GM18499 (cell line): ENCODE data around the gene DNAJC12.
A peak's percentile ranks its signal among the peaks of the same experiment; 100 is the strongest.
"Not testable (repeated sequence)": the region's sequence is repeated elsewhere in the genome, so short reads cannot be mapped to it uniquely, and the experiment has no call there.

ENCODE experiments used
- ATAC-seq: cut with Tn5 transposase; IDR thresholded peaks from one replicate; pipeline ENCODE4 v1.9.1; 2021; ENCODE audit warnings: moderate number of reproducible peaks; ENCODE audit not compliant: insufficient read depth, unreplicated experiment

DNAJC12 gene

DNA sequence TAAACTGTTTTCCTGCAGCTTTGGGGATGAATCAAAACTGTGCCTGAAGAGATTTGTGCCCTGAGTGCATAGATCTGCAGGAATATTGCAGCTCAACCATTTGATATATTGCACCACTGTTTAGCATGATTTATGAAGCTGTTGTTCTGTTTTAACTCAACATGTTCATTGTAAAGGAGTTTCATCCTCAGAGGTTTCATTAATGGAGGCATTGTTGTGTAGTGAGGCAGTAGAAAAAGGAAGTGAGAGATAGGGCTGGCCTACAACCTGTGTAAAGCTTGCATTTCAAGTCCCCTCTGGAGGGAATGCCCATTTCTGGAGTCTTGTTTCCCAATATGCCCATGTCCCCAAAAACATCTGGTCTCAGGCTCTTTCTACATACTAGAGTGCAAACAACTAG lies 67.5 kb downstream of the DNAJC12 start:
- ATAC-seq = peak; percentile 56

- no peak for ATAC-seq
Measured at GRCh38 chr10:67767244-67767643, 70.7 kb downstream of the DNAJC12 start.

DNA sequence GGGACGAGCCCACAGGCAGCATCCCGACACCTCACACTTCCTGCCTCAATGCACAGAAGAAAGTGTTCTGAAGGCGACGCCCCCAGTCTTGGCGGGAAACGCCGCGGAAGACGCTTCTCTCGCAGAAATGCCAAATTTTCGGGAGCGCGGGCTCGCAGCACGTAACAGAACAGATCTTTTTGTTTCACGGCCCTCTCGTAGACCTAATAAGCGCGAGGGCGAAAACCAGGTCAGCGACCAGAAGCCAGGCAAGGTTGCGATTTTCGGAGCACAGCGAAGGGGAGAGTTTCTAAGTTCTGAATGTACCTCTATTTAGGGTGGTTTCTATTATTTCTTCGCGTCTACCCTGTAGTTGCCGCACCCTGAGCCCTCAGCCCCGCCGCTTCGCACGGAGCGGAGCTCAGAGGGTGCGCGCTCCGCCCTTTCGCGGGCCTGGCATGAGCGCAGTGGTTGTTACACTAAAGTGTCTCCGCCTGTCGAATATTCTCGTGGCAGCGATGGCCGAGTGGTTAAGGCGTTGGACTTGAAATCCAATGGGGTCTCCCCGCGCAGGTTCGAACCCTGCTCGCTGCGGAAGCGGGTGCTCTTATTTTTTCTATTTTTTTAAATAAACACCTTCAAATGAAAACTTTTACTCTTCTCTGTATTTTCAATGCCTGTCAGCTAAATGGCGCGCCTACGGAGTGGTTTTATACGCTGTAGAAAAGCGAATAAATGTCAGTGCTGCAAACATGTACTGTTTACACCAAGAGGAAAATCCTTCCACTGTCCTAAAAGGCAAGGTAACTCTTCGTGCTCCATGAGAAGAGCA lies 73.8 kb downstream of the DNAJC12 start:
- ATAC-seq = peak; percentile 79

GRCh38 chr10:67763499-67764011 lies 74.4 kb downstream of the DNAJC12 start:
- ATAC-seq = peak; percentile 12

GRCh38 chr10:67762567-67762966 lies 75.4 kb downstream of the DNAJC12 start:
- ATAC-seq = not testable (repeated sequence)

GRCh38 chr10:67760272-67760671 lies 77.7 kb downstream of the DNAJC12 start:
- ATAC-seq = no peak
